ENCODE results near the gene BCORL1.

Gene BCORL1

GRCh38 chrX:130075777-130076176 lies 93.3 kb downstream of the BCORL1 start:
- DNase-seq (ENCODE audit: low read depth), result no peak
- TF ChIP-seq CTCF (conservative IDR thresholded peaks at IDR 0.05; ENCODE audit: control insufficient read depth, insufficient read depth, low read depth, low read length), result no peak
- no peak overlapping the region for H3K4me3 ChIP-seq (ENCODE audit: control insufficient read depth, low read depth, low read length)

- TF ChIP-seq CTCF (conservative IDR thresholded peaks at IDR 0.05; ENCODE audit: control insufficient read depth, insufficient read depth, low read depth, low read length), result peak; percentile 82
- DNase-seq (ENCODE audit: low read depth), result peak; percentile 83
- H3K4me3 ChIP-seq (ENCODE audit: control insufficient read depth, low read depth, low read length), result no peak overlapping the region
Measured at GRCh38 chrX:130079824-130080406, 97.5 kb downstream of the BCORL1 start.

- H3K4me3 ChIP-seq (ENCODE audit: control insufficient read depth, low read depth, low read length), result no peak overlapping the region
- no peak for DNase-seq (ENCODE audit: low read depth)
- no peak for TF ChIP-seq CTCF (conservative IDR thresholded peaks at IDR 0.05; ENCODE audit: control insufficient read depth, insufficient read depth, low read depth, low read length)
Measured at GRCh38 chrX:130080791-130081367, 98.4 kb downstream of the BCORL1 start.

GRCh38 chrX:130081421-130082045 lies 99.1 kb downstream of the BCORL1 start:
- DNase-seq (ENCODE audit: low read depth), result no peak
- H3K4me3 ChIP-seq (ENCODE audit: control insufficient read depth, low read depth, low read length), result no peak overlapping the region
- no peak for TF ChIP-seq CTCF (conservative IDR thresholded peaks at IDR 0.05; ENCODE audit: control insufficient read depth, insufficient read depth, low read depth, low read length)

GRCh38 chrX:130082244-130083106 lies 100.0 kb downstream of the BCORL1 start:
- H3K4me3 ChIP-seq (ENCODE audit: control insufficient read depth, low read depth, low read length), result no peak overlapping the region
- no peak for DNase-seq (ENCODE audit: low read depth)
- peak; percentile 6 for TF ChIP-seq CTCF (conservative IDR thresholded peaks at IDR 0.05; ENCODE audit: control insufficient read depth, insufficient read depth, low read depth, low read length)

- no peak overlapping the region for H3K4me3 ChIP-seq (ENCODE audit: control insufficient read depth, low read depth, low read length)
- DNase-seq (ENCODE audit: low read depth), result no peak
- TF ChIP-seq CTCF (conservative IDR thresholded peaks at IDR 0.05; ENCODE audit: control insufficient read depth, insufficient read depth, low read depth, low read length), result no peak
Measured at GRCh38 chrX:130083107-130083490, 100.7 kb downstream of the BCORL1 start.
